ENCODE measurements around the gene NFIX. TPM values are rescaled to one million over a fixed set of nuclear protein-coding genes. Genes with fewer than 3 reads are reported as not detected.

The NFIX gene
- total RNA-seq, 1 donor from 2014 or later: 166 TPM

DNA sequence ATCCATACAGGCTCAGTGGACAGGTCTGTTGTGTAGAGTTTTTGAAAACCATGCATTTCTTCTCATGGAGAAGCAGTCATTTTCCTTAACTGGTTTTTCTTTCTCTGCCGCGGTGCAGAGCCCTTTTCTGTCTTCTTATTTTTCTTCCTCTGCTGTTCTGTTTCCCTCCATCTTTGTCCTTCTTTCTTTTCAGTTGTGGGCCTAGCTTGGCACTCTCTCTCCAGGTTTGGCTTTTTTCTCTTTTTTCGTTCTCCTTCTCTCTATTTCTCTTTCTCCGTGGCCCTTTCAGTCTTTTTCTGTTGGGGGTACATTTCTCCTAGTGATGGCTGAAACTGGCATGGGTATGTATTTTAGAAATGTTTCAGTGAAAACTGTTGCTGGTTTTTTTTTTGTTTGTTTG lies 24.1 kb downstream of the NFIX start:
- no peak for DNase-seq (ENCODE audit: low spot score)

DNA sequence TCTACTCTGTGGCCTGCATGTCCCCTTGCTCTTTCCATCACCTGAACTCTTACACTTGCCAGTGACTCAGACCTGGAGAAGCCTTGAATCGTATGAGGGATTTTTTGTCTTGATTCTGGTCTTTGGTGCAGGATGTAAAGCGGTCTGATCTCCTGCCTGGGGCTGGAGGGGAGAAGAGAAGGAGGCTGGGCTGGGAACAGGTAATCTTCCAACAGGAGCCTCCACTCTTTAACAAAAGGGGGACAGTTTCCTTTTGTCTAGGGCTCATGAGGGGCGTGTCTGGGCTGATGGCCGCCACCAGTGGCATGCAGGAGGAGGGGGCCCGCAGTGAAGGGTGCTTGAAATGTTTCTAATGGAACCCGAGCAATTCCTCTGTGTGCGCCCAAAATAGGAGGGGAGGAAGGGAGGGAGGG lies 24.7 kb downstream of the NFIX start:
- DNase-seq (ENCODE audit: low spot score): no peak

GRCh38 chr19:13022111-13022858 lies 27.0 kb downstream of the NFIX start:
- DNase-seq (ENCODE audit: low spot score): no peak

GRCh38 chr19:13022859-13023636 lies 27.8 kb downstream of the NFIX start:
- DNase-seq (ENCODE audit: low spot score): no peak

DNA sequence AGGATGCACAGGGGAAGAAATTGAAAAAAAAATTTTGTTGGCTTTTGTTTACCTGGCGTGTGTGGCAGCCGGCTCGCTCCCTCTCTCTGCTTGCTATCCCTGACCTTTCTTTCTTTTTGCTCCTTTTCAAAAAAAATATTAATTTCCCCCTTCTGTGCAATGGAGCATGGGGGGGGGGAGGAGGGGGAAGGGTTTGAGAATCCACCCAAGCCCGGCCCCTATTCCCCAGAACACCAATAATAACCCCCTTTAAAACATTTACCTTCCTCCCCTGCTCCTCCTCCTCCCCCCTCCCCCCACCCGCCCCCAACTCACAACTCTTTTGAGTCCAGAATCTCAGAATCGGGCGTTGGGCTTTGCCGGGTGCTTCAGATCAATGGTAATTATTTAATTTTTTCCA lies 28.4 kb downstream of the NFIX start:
- DNase-seq (ENCODE audit: low spot score): no peak

- no peak for DNase-seq (ENCODE audit: low spot score)
Observed at GRCh38 chr19:13024126-13024950, 29.1 kb downstream of the NFIX start.

GRCh38 chr19:13024951-13025697 lies 29.8 kb downstream of the NFIX start:
- DNase-seq (ENCODE audit: low spot score): no peak

DNA sequence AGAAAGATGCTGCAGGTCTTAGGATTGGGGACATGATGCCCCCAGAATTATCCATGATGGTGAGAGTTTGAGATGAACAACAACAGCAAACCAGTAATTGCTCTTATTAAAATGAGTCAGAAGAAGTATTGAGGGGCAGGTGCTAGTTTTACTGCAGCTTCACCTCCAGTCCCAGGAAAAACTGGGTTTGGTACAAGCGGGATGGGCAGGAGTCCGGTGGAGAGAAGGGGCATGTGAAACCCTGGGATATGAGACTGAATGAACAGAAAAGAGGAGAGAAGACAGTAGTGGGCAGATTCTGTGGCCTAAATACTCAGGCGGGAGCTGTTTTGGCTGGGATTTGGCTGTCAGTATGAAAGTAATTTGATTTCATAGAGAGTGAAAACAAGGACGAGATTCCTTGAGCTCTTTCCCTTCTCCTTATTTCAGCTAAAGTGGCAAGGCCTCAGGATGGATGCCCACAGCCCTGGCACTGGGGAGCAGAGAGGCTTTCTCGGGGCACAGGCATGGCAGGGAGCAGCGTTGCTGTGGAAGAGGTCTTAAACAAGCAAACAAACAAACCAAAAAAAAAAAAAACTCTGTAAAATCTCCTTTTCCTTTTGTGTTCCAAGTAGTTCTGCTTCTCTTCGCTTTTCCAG lies 30.7 kb downstream of the NFIX start:
- DNase-seq (ENCODE audit: low spot score): no peak

GRCh38 chr19:13026462-13027370 lies 31.4 kb downstream of the NFIX start:
- DNase-seq (ENCODE audit: low spot score): no peak

GRCh38 chr19:13027557-13027956 lies 32.3 kb downstream of the NFIX start:
- DNase-seq (ENCODE audit: low spot score): no peak

DNA sequence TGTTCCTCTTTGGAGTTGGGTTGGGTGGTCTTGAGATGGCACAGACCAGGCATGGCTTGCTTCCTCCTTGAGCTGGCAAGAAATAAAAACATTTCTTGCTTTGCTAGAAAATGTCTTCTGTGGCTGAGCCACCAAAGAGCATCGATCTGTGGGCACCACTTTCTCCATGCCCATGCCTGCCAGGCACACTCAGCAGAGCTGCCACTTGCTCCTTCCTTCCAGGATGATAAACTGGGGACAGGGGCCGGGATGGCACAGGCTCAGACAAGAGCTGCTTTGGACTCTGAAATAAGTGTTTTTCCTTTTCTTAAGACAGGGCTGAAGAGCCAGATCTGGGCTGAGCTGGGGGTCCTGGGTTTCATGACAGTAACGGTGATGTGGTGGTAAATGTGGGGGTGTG lies 32.8 kb downstream of the NFIX start:
- DNase-seq (ENCODE audit: low spot score): no peak

DNA sequence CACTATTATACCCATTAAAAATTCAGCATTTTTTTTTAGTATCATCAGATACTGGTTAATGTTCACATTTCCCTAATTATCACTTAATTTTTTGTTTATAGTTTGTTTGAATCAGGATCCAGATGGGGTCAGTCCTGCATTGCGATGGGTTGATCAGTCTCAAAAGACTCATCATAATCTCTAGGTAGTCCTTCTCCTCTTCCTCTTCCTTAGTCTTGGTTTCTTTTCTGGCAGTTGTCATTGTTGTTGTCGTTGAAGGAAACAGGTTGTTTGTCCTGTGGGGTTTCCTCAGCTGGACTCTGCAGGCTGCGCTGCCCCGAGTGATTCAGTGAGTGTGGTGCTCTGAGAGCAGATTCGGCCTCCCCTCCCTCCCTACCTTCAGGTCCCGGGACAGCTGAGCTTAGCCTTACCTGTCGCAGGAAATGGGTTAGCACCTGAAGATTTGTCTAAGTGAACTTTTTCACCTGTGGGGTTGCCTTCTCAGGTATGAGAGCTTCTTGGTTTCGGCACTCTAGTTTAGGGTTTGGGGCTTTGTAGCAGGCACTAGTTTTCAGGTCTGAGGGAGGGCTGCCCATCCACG lies 34.1 kb downstream of the NFIX start:
- no peak for DNase-seq (ENCODE audit: low spot score)

DNA sequence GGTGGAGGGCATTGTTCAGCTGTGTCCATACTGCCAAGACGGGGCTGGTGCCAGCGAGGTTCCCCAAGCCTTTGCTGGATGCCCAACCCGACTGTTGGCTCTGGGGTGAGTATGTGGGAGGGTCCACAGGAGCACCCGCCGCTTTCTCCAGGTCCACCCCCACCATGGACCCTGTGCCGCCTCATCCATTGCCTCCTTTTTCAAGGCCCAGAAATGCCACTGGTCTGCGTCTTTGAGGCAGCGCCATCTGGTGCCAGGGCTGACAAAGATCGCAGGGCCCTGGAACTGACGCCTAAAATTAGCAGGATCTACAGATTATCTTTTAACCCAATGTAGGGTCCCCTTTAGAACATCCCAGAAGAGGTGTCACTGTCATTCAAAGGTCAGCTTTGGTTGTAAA lies 34.6 kb downstream of the NFIX start:
- no peak for DNase-seq (ENCODE audit: low spot score)

DNA sequence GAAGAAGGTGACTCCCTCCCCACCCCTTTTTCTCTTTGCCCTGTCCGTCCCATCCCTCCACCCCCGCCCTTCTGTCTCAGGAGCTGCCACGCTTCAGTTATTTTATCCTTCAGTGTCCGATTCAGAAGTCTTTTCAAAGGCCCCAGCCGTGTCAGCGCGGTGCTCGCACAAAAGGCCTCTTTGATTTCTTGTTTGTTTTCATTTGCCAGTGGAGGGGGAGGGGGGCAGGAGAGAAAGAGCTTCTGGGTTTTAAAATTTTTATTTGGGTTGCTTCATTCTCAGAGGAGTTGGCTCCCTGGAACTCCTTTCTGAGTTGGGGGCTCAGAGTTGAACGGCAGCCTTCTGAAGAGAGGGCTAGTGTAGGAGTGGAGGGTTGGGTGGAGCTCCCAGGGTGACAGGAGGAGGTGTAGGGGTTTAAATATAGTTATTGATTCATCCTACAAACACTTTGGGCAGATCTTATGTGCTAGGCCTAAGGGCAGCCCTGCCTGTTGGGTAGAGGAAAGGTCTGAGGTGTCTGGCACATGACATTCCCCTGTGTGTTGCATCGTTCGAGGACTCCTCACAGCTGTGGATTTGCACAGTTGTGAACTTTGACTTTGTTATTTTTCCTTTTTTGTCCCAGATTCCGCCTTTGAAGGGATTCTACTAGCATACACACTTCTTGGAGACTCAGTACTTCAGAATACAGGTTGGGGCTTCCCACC lies 36.8 kb downstream of the NFIX start:
- no peak for DNase-seq (ENCODE audit: low spot score)

DNA sequence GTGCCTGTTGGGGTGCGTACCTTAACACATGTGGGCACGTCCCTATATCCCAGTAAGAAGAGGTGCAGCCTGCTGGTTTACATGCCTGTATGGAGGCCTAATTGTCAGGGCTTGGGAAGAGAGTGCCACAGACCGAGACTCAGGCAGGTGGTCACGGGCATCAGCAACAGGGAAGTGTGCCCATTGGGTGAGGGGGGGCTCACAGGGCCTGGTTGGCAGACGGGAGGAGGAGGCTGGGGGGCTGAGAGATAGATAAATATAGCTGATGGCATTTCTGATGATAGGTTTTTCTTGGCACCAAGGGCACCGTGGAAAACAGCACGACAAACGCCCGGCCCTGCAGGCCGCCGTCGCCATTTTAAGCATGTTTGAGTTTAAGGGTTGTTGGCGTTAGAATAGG lies 37.6 kb downstream of the NFIX start:
- DNase-seq (ENCODE audit: low spot score): no peak

GRCh38 chr19:13033244-13033643 lies 38.0 kb downstream of the NFIX start:
- DNase-seq (ENCODE audit: low spot score): no peak

DNA sequence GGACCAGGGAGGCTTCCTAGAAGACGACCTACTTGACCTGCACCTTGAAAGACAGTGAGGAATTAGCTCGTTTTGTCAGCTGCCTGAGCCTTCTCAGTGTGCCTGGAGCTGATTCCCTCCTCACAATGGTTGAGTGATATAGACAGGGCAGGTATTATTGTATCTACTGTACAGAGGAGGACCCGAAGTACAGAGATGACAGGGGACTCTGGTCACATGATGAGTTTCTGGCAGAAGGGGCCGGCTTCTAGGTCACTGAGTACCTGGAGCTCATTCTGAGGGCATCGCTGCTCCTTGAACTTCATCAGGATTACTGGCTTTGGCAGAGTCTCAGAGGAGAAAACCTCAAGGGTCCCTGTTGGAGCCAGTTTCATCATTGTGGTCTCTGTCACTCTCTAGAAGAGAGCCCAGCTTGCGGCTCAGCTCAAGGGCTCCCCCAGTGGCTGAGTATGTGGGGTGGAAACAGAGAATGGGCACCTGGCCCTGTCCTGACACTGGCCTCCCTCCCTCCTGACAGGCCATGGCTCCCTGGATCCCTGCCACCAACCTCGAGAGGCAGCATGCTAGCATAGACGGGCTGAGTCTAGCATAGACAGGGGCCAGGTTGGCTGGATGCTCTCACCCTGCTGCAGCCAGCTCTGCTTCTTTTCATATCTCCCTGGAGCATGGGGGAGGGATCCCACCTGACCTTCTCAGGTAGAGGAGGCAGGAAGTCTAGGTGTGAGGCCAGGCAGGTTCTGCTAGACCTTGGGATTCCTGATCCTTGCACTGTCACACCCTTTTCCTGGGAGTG lies 38.7 kb downstream of the NFIX start:
- DNase-seq (ENCODE audit: low spot score): no peak

DNA sequence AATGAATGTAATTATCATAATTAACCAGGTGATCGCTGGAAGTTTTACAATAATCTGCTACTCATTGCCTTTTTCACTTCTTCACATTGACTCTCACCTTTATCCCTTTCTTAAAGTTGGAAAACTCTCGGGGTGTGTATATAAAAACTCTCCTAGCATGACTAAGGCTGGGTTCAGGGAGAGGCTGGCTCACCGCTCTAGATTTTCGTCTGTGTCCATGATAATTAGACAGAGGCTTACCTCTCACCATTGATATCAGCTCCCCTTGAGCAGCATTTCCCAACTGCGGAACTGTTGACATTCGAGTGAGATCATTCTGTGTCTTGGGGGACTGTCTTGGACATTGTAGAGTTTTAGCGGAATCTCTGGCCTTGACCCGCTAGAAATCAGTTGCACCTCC lies 39.4 kb downstream of the NFIX start:
- DNase-seq (ENCODE audit: low spot score): no peak

All from mesenteric fat pad (tissue), 1 donor.